ENCODE data around the gene SLC30A5. TPM values are rescaled to one million over a fixed set of nuclear protein-coding genes. Genes with fewer than 3 reads are reported as not detected.
"Not testable (repeated sequence)": the region's sequence is repeated elsewhere in the genome, so short reads cannot be mapped to it uniquely, and the experiment has no call there.

The SLC30A5 gene
- polyA plus RNA-seq (ENCODE audit: insufficient read length in 3 of 3), result 10 to 100 TPM; 70.2 to 76.5 (median 73.5) TPM
- long read RNA-seq, donor 1, full-length matches to known transcripts, result 12 of 12 reads
- long read RNA-seq, donor 1, partial matches to known transcripts, result 0 of 12 reads
- long read RNA-seq, donor 1, other reads (novel, unspliced or antisense), result 0 of 12 reads
- long read RNA-seq, donor 2, full-length matches to known transcripts, result 11 of 19 reads
- long read RNA-seq, donor 2, partial matches to known transcripts, result 8 of 19 reads
- long read RNA-seq, donor 2, other reads (novel, unspliced or antisense), result 0 of 19 reads
- long read RNA-seq, donor 3, full-length matches to known transcripts, result 20 of 30 reads
- long read RNA-seq, donor 3, partial matches to known transcripts, result 10 of 30 reads
- long read RNA-seq, donor 3, other reads (novel, unspliced or antisense), result 0 of 30 reads
- long read RNA-seq, donor 4, full-length matches to known transcripts, result 7 of 12 reads
- long read RNA-seq, donor 4, partial matches to known transcripts, result 5 of 12 reads
- long read RNA-seq, donor 4, other reads (novel, unspliced or antisense), result 0 of 12 reads
- long read RNA-seq, donor 5, full-length matches to known transcripts, result 13 of 13 reads
- long read RNA-seq, donor 5, partial matches to known transcripts, result 0 of 13 reads
- long read RNA-seq, donor 5, other reads (novel, unspliced or antisense), result 0 of 13 reads
- long read RNA-seq, donor 6, full-length matches to known transcripts, result 13 of 26 reads
- long read RNA-seq, donor 6, partial matches to known transcripts, result 13 of 26 reads
- long read RNA-seq, donor 6, other reads (novel, unspliced or antisense), result 0 of 26 reads
- long read RNA-seq, donor 7, full-length matches to known transcripts, result 15 of 15 reads
- long read RNA-seq, donor 7, partial matches to known transcripts, result 0 of 15 reads
- long read RNA-seq, donor 7, other reads (novel, unspliced or antisense), result 0 of 15 reads
- long read RNA-seq, donor 8, full-length matches to known transcripts, result 7 of 12 reads
- long read RNA-seq, donor 8, partial matches to known transcripts, result 5 of 12 reads
- long read RNA-seq, donor 8, other reads (novel, unspliced or antisense), result 0 of 12 reads
- long read RNA-seq, donor 9, full-length matches to known transcripts, result 12 of 31 reads
- long read RNA-seq, donor 9, partial matches to known transcripts, result 19 of 31 reads
- long read RNA-seq, donor 9, other reads (novel, unspliced or antisense), result 0 of 31 reads
- long read RNA-seq, donor 10, full-length matches to known transcripts, result 8 of 19 reads
- long read RNA-seq, donor 10, partial matches to known transcripts, result 11 of 19 reads
- long read RNA-seq, donor 10, other reads (novel, unspliced or antisense), result 0 of 19 reads
- long read RNA-seq, donor 11, full-length matches to known transcripts, result 14 of 14 reads
- long read RNA-seq, donor 11, partial matches to known transcripts, result 0 of 14 reads
- long read RNA-seq, donor 11, other reads (novel, unspliced or antisense), result 0 of 14 reads
- long read RNA-seq, donor 12, full-length matches to known transcripts, result 18 of 26 reads
- long read RNA-seq, donor 12, partial matches to known transcripts, result 8 of 26 reads
- long read RNA-seq, donor 12, other reads (novel, unspliced or antisense), result 0 of 26 reads
- long read RNA-seq, donor 13, full-length matches to known transcripts, result 12 of 19 reads
- long read RNA-seq, donor 13, partial matches to known transcripts, result 7 of 19 reads
- long read RNA-seq, donor 13, other reads (novel, unspliced or antisense), result 0 of 19 reads
- long read RNA-seq, donor 14, full-length matches to known transcripts, result 30 of 35 reads
- long read RNA-seq, donor 14, partial matches to known transcripts, result 0 of 35 reads
- long read RNA-seq, donor 14, other reads (novel, unspliced or antisense), result 5 of 35 reads
- long read RNA-seq, donor 15, full-length matches to known transcripts, result 17 of 17 reads
- long read RNA-seq, donor 15, partial matches to known transcripts, result 0 of 17 reads
- long read RNA-seq, donor 15, other reads (novel, unspliced or antisense), result 0 of 17 reads
- long read RNA-seq, donor 16, full-length matches to known transcripts, result 20 of 20 reads
- long read RNA-seq, donor 16, partial matches to known transcripts, result 0 of 20 reads
- long read RNA-seq, donor 16, other reads (novel, unspliced or antisense), result 0 of 20 reads

GRCh38 chr5:69093771-69094482, at the start of gene SLC30A5:
TSS of gene SLC30A5 (plus strand) at chr5:69094014. CDS start at chr5:69094256, 242 bp downstream.
- DNase-seq, result peak; percentile 99

GRCh38 chr5:69045213-69045612, 48.6 kb upstream of the SLC30A5 start:
- DNase-seq, result not testable (repeated sequence)

DNA sequence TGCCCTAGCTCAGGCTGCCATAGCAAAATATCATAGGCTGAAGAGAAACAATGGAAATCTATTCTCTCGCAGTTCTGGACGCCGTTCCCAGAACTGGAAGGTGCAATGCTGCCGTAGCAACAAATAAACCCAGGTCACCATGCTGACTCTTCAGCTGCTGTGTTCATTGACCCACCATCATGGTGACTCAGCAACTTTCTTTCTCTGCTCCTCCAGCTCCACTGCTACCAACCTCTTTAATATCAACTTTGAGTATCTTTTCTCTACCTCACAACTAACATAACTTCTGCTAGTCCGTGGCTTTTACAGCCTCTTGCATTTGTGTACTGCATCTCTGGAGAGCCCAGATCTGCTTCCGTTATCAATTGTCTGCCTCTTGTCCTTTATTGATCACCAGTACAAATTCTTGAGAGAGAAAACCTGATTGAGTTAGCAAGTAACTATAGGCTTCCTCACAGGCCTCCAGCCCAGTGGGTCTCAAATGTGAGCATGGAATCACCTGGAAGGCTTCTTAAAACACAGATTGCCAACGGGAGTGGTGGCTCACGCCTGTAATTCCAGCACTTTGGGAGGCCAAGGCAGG, 47.3 kb upstream of the SLC30A5 start:
- no peak for DNase-seq

DNA sequence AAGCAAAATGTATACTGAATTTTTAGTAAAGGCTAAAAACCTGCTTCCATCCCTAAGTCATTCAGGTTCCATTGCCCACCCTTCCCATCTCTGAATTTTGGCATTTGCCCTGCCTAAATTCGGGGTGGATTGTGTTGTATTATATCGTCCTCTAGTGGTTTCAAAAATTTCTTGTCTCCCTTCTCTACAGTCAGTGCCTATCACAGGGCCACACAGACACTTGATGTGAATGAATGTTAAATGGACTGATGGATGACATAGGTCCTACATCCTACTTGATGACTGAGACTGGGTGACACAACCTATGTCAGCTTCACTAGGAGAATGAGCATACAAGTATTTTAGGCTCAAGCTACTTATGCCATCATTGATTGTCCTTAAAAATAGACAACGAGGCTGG, 45.6 kb upstream of the SLC30A5 start:
- no peak for DNase-seq

DNA sequence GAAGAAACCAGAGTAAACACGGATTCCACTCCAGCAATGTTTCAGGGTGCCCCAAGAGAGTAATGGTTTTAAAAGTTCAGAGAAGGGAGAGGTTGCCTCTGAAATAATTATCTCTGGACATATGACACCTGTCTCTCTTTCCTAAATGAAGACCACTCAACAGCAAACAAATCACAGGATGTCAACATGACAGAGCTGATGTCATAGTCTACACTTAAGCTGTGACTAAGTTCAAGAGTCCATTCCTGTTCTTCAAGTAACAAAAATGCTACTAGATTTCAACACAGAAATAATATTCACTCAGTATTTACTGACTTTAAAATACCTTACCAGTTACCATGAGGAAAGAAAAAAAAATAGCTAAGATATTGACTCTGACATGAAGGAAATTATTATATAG, 44.7 kb upstream of the SLC30A5 start:
- DNase-seq, result no peak

DNA sequence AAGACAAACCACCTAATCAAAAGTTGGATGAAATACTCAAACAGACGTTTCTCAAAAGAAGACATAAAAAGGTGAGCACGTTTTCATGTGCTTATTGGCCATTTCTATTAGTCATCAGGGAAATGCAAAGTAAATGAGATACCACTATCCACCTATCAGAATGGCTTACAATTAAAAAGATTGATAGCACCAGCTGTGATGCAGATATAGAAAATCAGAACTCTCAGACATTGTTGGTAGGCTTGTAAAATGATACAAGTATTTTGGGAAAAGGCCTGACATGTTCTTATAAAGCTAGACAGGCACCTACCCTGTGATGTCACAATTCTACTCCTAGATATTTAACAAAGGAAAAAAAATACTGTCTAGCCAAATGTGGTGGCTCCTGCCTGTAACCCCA, 44.0 kb upstream of the SLC30A5 start:
- no peak for DNase-seq

- no peak for DNase-seq
Observed at GRCh38 chr5:69050214-69050613, 43.6 kb upstream of the SLC30A5 start.

DNA sequence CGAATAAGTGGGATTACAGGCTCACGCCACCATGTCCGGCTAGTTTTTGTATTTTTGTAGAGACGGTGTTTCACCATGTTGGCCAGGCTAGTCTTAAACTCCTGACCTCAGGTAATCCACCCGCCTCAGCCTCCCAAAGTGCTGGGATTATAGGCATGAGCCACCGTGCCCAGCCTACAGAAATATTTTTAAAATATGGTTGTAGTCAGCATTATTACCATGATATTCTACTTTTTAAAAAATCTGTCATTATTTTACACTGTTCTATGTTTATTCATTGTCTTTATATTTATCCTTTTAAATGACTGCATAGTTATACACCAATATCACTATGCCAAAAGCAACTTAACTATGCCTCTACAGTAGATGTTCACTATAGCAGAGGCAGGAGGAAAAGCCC, 41.6 kb upstream of the SLC30A5 start:
- DNase-seq, result no peak

- no peak for DNase-seq
Observed at GRCh38 chr5:69074664-69075521, 18.9 kb upstream of the SLC30A5 start.

DNA sequence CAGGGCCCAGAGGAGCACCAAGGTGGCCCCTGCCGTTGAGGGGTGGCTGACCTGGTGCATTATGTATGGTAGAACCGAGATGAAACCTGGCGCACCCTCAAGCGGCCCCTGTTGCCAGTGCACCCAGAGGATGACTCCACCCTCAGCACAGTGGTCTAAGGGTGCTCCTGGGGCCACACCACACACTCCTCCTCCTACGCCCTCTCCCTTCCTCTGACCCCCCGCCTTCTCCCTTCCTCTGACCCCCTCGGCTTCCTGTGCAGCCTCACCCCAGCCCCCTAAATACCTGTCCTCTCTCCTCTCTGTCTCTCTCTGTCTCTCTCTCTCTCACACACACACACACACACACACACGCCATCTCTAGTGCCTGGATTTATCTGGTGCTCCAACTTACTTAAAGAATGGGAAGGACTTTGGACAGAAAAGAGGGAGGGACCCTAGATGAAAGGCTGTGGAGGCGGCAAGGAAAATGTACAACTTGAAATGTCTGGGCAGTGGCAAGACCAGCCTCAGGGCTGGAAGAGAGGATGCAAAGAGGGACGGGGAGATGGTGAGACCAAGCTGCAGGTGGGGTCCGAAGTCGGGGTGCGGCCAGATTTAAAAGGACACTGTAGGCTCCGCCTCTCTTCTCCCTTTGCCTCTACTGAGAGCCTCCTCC, 18.2 kb upstream of the SLC30A5 start:
- DNase-seq, result no peak

DNA sequence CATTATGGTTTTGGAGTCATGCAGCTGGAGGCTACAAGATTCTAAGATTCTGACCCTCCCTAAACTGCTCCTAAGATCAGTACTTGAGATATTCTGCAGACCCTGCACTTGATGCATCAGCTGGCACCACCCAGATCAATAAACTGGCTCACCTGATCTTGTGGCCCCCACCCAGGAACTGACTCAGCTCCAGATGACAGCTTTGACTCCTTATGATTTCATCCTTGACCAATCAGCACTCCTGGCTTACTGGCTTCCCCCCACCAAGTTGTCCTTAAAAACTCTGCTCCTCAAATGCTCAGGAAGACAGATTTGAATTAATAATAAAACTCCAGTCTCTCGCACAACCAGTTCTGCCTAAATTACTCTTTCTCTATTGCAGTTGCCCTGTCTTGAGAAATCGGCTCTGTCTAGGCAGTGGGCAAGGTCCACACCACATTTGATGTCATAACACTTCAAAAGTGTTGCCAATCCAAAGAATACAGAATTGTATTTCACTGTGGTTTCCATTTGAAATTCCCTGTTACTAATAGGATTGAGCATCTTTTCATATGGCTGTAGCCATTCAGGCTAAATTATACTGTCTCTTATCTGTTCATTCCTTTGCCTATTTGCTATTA, 14.8 kb upstream of the SLC30A5 start:
- DNase-seq, result no peak

DNA sequence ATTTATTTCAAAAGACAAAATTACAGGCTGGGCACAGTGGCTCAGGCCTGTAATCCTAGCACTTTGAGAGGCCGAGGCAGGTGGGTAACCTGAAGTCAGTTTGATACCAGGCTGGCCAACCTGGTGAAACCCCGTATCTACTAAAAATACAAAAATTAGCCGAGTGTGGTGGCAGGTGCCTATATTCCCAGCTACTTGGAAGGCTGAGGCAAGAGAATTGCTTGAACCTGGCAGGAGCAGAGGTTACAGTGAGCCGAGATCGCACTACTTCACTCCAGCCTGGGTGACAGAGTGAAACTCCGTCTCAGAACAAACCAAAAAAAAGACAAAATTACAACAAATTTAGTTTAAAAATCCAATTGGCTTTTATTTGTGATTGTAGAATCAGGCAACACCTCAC, 14.3 kb upstream of the SLC30A5 start:
- no peak for DNase-seq

- DNase-seq, result no peak
Observed at GRCh38 chr5:69083412-69083811, 10.4 kb upstream of the SLC30A5 start.

GRCh38 chr5:69084195-69084594, 9.6 kb upstream of the SLC30A5 start:
- no peak for DNase-seq

DNA sequence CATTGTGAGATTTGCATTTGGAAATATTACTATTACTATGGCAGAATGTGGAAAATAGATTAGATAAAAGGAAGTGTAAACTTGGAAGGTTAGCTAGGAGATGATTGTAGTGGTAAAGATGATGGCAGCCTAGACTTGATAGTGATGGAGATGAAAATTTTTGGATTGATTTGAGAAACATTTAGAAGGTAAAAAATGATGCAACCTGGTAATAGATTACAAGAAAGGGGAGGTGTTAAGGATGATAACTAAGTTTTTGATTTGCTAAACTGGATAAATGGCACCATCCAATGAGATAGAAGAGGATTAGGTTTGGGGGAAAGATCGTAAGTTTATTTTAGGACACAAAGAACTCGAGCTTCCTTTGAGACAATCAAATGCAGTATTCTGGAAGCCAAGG, 8.9 kb upstream of the SLC30A5 start:
- no peak for DNase-seq

DNA sequence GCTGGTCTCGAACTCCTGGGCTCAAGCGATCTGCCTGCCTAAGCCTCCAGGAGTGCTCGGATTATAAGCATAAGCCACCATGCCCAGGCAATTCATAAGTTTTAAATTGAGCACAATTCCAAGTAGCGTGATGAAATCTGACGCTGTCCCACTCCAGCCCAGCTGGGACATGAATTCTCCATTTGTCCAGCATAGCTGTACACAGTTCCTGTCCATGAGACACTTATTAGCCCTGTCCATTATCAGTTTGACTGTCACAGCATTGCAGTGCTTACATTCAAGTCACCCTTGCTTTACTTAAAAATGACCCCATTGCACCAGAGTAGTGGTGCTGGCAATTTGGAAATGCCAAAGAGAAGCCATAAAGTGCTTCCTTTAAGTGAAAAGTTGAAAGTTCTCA, 7.6 kb upstream of the SLC30A5 start:
- DNase-seq, result no peak

- not testable (repeated sequence) for DNase-seq
Observed at GRCh38 chr5:69088006-69088405, 5.8 kb upstream of the SLC30A5 start.
